Stimulated activated naive CD8-positive, alpha-beta T cell treated with anti-CD3 and anti-CD28 coated beads, Interleukin-15, Interleukin-2, amounts not matched to agents 100 ng/mL and 50 ng/mL, for 24 hours (primary cell): ENCODE data around the gene SFXN5.

Source experiments
- H3K27ac Mint-ChIP-seq: one replicate; pipeline ENCODE4 v1.8.0; 2021; ENCODE audit warnings: mild to moderate bottlenecking, mixed read lengths
- H3K27me3 Mint-ChIP-seq: one replicate; pipeline ENCODE4 v1.8.0; 2021; ENCODE audit warnings: mixed read lengths
- H3K36me3 Mint-ChIP-seq: one replicate; pipeline ENCODE4 v1.8.0; 2021; ENCODE audit warnings: low read depth, mixed read lengths
- H3K4me1 Mint-ChIP-seq: one replicate; pipeline ENCODE4 v1.8.0; 2021; ENCODE audit warnings: low read depth, mixed read lengths
- H3K4me3 Mint-ChIP-seq: one replicate; pipeline ENCODE4 v1.8.0; 2021; ENCODE audit warnings: mild to moderate bottlenecking, mixed read lengths
- H3K9me3 Mint-ChIP-seq: one replicate; pipeline ENCODE4 v1.8.0; 2021; ENCODE audit warnings: mixed read lengths

The SFXN5 gene

GRCh38 chr2:73059106-73059505 lies 12.4 kb downstream of the SFXN5 start:
- peaks cover 9% of the 10 kb centered on the region for H3K9me3 Mint-ChIP-seq
- H3K4me1 Mint-ChIP-seq, result peaks cover 7% of the 10 kb centered on the region
- H3K4me3 Mint-ChIP-seq, result no peak overlapping the region
- peaks cover 29% of the 10 kb centered on the region for H3K36me3 Mint-ChIP-seq
- H3K27me3 Mint-ChIP-seq, result no peaks in the 10 kb centered on the region
- no peak overlapping the region for H3K27ac Mint-ChIP-seq

DNA sequence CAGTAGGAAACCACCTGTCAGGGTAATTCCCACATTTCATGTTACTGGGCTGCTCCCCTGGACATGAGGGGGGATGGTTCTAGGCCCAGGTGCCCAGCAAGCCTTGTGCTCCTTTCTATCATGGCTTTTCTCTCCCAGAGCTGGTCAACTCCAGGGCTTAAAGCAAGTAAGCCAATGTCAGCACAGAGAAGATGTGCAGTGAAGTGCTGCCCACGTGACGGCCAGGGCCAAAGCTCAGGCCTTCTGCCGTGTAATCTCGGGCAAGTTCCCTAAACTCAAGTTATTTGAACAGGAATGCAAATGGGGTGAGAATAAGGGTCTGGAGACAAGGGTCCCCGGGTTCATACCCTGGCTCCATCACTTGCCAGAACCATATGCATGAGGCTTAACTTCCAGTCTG lies 16.5 kb downstream of the SFXN5 start:
- Mint-ChIP-seq H3K36me3 (peaks cover 33% of the 10 kb centered on the region), H3K27me3 (no peaks in the 10 kb centered on the region), H3K4me3 (no peak overlapping the region), H3K27ac (no peak overlapping the region), H3K9me3 (peaks cover 9% of the 10 kb centered on the region), H3K4me1 (no peaks in the 10 kb centered on the region)

DNA sequence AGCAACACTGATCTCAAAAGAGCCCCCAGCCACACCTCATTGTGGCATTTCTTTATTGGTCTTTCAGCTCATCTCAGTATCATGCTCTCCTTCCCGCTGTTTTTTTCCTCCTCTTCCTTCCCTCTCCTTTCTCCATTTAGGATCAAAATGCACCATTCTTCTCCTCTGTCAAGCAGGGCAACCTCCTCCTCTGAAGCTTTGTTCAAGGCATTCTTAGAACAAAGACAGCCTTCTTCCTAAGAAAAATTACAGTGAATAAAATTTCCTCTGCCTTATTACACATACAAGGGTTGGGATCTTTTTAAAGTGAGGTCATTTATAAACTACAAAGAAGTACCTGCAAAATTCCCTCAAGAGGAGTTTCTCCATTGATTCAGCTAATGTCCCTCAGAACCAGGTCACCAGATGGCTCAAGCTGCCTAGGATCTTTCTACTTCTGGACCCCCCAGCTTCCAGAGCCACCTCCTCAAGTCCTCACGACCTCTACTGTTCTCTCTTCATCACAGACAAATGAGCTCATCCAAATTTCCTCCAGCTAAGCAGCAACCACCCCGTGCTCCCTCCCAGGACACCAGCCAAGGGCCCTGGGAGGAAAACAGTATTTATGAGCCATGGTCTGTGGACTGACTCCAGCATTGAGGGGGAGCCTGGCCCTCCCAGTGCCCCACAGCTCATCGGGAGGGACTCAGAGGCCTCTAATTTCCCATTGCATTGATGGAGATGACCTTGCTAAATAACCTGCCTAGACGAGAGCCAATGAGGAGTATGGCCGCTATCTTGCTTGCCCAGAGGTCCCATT lies 18.0 kb downstream of the SFXN5 start:
- Mint-ChIP-seq H3K4me1 (no peaks in the 10 kb centered on the region), H3K4me3 (no peak overlapping the region), H3K9me3 (peaks cover 9% of the 10 kb centered on the region), H3K27me3 (no peaks in the 10 kb centered on the region), H3K27ac (no peak overlapping the region), H3K36me3 (peaks cover 30% of the 10 kb centered on the region)

- Mint-ChIP-seq H3K4me3 (no peak overlapping the region), H3K27ac (no peak overlapping the region), H3K4me1 (no peaks in the 10 kb centered on the region), H3K9me3 (no peaks in the 10 kb centered on the region), H3K36me3 (peaks cover 5% of the 10 kb centered on the region), H3K27me3 (no peaks in the 10 kb centered on the region)
Observed at GRCh38 chr2:73050121-73050545, 21.4 kb downstream of the SFXN5 start.

DNA sequence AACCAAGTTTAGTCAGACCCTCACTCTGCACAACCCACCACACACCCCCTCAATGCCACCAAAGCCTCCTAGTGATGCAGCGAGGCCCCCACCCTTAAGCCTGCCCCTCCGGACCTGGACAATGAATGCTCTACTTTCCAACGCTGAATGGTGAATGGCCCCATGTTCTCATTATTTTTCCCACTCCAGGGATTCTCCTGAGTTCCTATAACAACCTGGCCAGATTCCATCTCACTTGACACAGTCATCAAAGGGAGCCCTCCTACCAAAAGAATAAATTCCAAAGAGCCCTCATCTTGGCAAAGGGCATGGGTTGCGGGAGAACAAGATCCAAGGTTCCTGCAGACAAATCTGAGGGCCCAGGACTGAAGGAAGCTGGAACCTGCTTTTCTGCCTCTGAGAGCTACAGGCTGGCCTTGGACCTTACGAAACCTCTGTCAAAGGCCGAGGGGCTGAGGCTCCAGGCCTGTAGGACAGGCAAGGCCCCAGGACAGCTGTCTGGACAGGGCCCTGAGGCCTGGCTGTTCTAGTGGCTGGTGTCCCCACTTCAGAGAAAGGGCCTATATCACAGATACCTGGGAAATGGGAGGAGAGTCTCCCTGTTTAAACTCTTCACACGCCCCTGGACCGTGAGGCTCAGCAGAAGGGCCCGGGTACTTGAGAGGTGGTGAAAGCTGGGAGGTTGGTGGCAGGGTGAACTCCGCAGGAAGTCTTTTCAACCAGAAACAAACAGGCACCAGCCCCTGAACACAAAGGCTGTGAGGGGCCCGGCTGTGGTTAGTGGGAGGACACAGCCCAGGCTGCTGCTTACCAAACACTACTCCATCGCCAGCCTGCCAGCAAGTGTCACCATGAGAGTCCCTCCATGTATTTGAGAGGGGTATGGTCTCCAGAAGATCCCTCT lies 27.3 kb downstream of the SFXN5 start:
- no peaks in the 10 kb centered on the region for H3K4me1 Mint-ChIP-seq
- H3K4me3 Mint-ChIP-seq, result no peak overlapping the region
- H3K27me3 Mint-ChIP-seq, result no peaks in the 10 kb centered on the region
- no peaks in the 10 kb centered on the region for H3K36me3 Mint-ChIP-seq
- no peaks in the 10 kb centered on the region for H3K9me3 Mint-ChIP-seq
- H3K27ac Mint-ChIP-seq, result no peak overlapping the region

- no peaks in the 10 kb centered on the region for H3K9me3 Mint-ChIP-seq
- no peaks in the 10 kb centered on the region for H3K36me3 Mint-ChIP-seq
- H3K4me1 Mint-ChIP-seq, result no peaks in the 10 kb centered on the region
- H3K27me3 Mint-ChIP-seq, result no peaks in the 10 kb centered on the region
- no peak overlapping the region for H3K4me3 Mint-ChIP-seq
- no peak overlapping the region for H3K27ac Mint-ChIP-seq
Observed at GRCh38 chr2:73043276-73043675, 28.2 kb downstream of the SFXN5 start.

DNA sequence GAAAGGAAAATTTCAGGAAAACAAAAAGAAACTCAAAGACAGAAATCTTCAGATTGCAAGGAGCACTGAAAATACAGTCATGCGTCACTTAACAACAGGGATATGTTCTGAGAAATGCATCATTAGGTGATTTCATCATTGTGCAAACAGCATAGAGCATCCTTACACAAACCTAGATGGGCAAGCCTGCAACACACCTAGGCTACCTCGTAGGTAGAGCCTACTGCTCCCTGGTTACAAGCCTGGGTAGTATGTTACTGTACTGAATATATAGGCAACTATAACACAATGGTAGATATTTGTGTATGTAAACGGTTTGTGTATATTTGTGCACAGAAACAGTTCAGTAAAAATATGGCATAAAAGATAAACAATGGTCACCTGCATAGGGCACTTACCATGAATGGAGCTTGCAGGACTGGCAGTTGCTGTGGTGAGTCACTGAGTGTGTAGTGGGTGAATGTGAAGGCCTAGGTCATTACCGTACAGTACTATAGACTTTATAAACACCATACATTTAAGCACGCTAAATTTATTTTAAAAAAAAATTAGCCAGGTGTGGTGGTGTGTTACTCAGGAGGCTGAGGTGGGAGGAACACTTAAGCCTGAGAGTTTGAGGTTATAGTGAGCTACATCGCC lies 33.4 kb downstream of the SFXN5 start:
- H3K36me3 Mint-ChIP-seq, result no peaks in the 10 kb centered on the region
- H3K4me3 Mint-ChIP-seq, result no peak overlapping the region
- no peak overlapping the region for H3K27ac Mint-ChIP-seq
- no peaks in the 10 kb centered on the region for H3K9me3 Mint-ChIP-seq
- H3K4me1 Mint-ChIP-seq, result no peaks in the 10 kb centered on the region
- no peaks in the 10 kb centered on the region for H3K27me3 Mint-ChIP-seq

DNA sequence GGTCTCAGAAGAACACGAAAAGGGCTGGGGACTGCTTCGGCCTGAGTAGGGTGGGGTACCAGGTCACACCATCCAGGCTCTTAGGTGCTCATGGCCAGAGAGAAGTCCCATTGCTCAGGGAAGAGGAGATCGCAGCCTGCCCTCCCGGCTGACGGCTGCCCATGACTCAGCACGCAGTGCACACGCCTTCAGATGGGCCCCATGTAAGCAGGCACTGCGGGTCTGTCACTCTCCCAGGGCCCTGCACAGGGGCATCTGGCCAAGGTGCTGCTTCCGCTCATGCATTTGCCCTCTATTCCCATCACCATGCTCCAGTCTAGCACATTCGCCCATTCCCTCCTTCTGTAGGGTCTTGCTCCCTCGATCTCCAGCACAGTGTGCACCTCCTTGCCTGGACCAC lies 34.7 kb downstream of the SFXN5 start:
- Mint-ChIP-seq H3K27ac (no peak overlapping the region), H3K9me3 (no peaks in the 10 kb centered on the region), H3K36me3 (no peaks in the 10 kb centered on the region), H3K27me3 (no peaks in the 10 kb centered on the region), H3K4me3 (no peak overlapping the region), H3K4me1 (no peaks in the 10 kb centered on the region)

- H3K27ac Mint-ChIP-seq, result no peak overlapping the region
- H3K27me3 Mint-ChIP-seq, result no peaks in the 10 kb centered on the region
- H3K9me3 Mint-ChIP-seq, result no peaks in the 10 kb centered on the region
- H3K4me3 Mint-ChIP-seq, result no peak overlapping the region
- H3K36me3 Mint-ChIP-seq, result no peaks in the 10 kb centered on the region
- H3K4me1 Mint-ChIP-seq, result no peaks in the 10 kb centered on the region
Observed at GRCh38 chr2:73035899-73036711, 35.4 kb downstream of the SFXN5 start.

GRCh38 chr2:73034661-73035375 lies 36.7 kb downstream of the SFXN5 start:
- Mint-ChIP-seq H3K4me1 (no peaks in the 10 kb centered on the region), H3K27me3 (no peaks in the 10 kb centered on the region), H3K4me3 (no peak overlapping the region), H3K36me3 (no peaks in the 10 kb centered on the region), H3K27ac (no peak overlapping the region), H3K9me3 (no peaks in the 10 kb centered on the region)

- H3K36me3 Mint-ChIP-seq, result no peaks in the 10 kb centered on the region
- H3K4me1 Mint-ChIP-seq, result no peaks in the 10 kb centered on the region
- no peaks in the 10 kb centered on the region for H3K9me3 Mint-ChIP-seq
- H3K4me3 Mint-ChIP-seq, result no peak overlapping the region
- no peaks in the 10 kb centered on the region for H3K27me3 Mint-ChIP-seq
- no peak overlapping the region for H3K27ac Mint-ChIP-seq
Observed at GRCh38 chr2:73033766-73034381, 37.6 kb downstream of the SFXN5 start.

DNA sequence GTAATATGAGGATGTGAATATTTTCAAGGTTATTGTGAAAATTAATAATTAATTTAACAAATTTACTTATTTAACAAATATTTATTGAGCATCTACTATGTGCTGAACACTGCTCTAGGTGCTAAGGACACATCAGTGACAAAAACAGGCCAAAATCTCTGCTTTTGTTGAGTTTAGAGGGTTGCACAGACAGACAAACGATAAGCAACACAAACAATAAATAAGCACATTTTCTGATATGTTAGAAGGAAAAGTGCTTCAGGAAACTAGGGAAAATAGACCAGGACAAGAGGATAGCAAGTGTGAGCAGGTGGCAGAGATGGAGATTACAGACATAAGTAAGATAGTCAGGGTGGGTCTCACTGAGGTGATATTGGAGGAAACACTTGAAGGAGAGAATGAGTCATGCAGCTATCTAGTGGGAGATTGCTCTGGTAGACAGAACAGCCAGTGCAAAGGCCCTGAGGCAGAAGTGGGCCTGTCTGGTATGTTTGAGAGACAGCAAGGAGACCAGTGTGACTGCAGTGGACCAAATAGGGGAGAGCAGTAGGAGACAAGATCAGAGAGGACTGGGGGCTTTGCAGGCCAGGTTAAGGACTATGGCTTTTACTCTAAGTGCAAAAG lies 38.3 kb downstream of the SFXN5 start:
- H3K4me1 Mint-ChIP-seq, result no peaks in the 10 kb centered on the region
- H3K27me3 Mint-ChIP-seq, result no peaks in the 10 kb centered on the region
- no peaks in the 10 kb centered on the region for H3K36me3 Mint-ChIP-seq
- H3K4me3 Mint-ChIP-seq, result no peak overlapping the region
- no peaks in the 10 kb centered on the region for H3K9me3 Mint-ChIP-seq
- no peak overlapping the region for H3K27ac Mint-ChIP-seq

- no peaks in the 10 kb centered on the region for H3K27me3 Mint-ChIP-seq
- H3K9me3 Mint-ChIP-seq, result no peaks in the 10 kb centered on the region
- H3K36me3 Mint-ChIP-seq, result no peaks in the 10 kb centered on the region
- no peak overlapping the region for H3K4me3 Mint-ChIP-seq
- no peak overlapping the region for H3K27ac Mint-ChIP-seq
- no peaks in the 10 kb centered on the region for H3K4me1 Mint-ChIP-seq
Observed at GRCh38 chr2:73032702-73033097, 38.8 kb downstream of the SFXN5 start.
